Right ventricle myocardium inferior (tissue), 1 donor: ENCODE results near the gene SARNP. TPM values are rescaled to one million over a fixed set of nuclear protein-coding genes. Genes with fewer than 3 reads are reported as not detected.
"Not testable (repeated sequence)": the region's sequence is repeated elsewhere in the genome, so short reads cannot be mapped to it uniquely, and the experiment has no call there.

ENCODE experiments used
- ATAC-seq: fragments of 200-7000 bp; cut with Tn5 transposase; one replicate; pipeline ENCODE4 v1.9.1; 2020; ENCODE audit warnings: mild to moderate bottlenecking, moderate library complexity
- DNase-seq: peaks from one replicate; pipeline ENCODE4 v3.0.0; 2021; ENCODE audit errors: missing footprints
- intact Hi-C: fragments of 100-400 bp; cut with DNase I; formaldehyde crosslinking; loops from one replicate; pipeline ENCODE4 v1.11.0; 2022
- long read RNA-seq: library from polyadenylated mRNA; unstranded; transcript quantifications from one replicate; pipeline ENCODE4 v2.0.0, GENCODE V29; 2021
- total RNA-seq: library from RNA; stranded (reverse); fragmentation: NEBNext Ultra II Directional; extraction: Animal tissue kit (Norgen Biotek cat#: 25700); gene quantifications from one replicate; pipeline ENCODE4 v1.2.1, GENCODE V29; 2021
- donor health status: DM: no; HTN: yes; CAD: no; lungs with severe emphysema.

The SARNP gene
- 50.2 TPM for total RNA-seq
- long read RNA-seq, transcript SARNP-201 (11 exons, 926 nt), result major isoform, 12 of 14 reads
- long read RNA-seq, partial matches to known transcripts, result 1 of 14 reads
- long read RNA-seq, other reads (novel, unspliced or antisense), result 0 of 14 reads

GRCh38 chr12:55817345-55818139 is at the start of gene SARNP, which contains the start of gene ORMDL2:
TSS of gene SARNP (minus strand) at chr12:55817724. CDS start at chr12:55817701, 23 bp downstream.
TSS of gene ORMDL2 (plus strand) at chr12:55818041. CDS start at chr12:55819000, 959 bp downstream.
- DNase-seq (peak; percentile 97), ATAC-seq (peak; percentile 99)
- intact Hi-C loops, result no loop called here

- intact Hi-C loops, DNase-seq, ATAC-seq: not testable (repeated sequence)
These were observed 49.0 kb upstream of the SARNP start for GRCh38 chr12:55866454-55867004.

GRCh38 chr12:55865327-55865726 is 47.8 kb upstream of the SARNP start:
- no peak for DNase-seq
- intact Hi-C loops, result no loop called here
- ATAC-seq, result no peak

DNA sequence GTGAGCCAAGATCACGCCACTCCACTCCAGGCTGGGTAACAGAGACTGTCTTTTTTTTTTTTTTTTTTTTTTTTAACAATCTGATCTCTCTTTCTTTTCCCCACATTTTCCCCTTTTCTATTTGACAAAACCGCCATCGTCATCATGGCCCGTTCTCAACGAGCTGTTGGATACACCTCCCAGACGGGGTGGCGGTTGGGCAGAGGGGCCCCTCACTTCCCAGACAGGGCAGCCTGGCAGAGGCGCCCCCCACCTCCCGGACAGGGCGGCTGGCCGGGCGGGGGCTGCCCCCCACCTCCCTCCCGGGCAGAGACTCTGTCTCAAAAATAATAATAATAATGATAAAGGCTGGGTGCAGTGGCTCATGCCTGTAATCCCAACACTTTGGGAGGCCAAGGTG is 45.4 kb upstream of the SARNP start:
- DNase-seq, ATAC-seq: not testable (repeated sequence)

DNA sequence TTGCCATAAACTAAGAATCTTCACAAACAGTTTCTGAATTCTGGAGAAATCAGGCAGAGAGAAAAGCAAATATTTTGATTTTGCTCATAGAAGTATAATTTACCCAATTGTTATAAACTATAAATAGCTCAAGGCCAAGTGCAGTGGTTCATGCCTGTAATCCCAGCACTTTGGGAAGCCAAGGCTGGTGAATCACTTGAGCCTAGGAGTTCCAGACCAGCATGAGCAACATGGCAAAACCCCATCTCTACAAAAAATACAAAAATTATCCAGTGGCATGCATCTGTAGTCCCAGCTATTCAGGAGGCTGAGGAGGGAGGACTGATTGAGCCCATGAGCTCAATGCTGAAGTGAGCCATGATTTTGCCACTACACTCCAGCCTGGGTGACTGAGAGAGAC is 44.8 kb upstream of the SARNP start:
- DNase-seq, result no peak
- no peak for ATAC-seq
- intact Hi-C loops, result no loop called here

More for the DNA sequence above, 45.4 kb upstream of the SARNP start:
- intact Hi-C loops, result not testable (repeated sequence)

- DNase-seq, result no peak
- intact Hi-C loops, result no loop called here
- no peak for ATAC-seq
These were observed 44.3 kb upstream of the SARNP start for GRCh38 chr12:55861871-55862270.

- intact Hi-C loops, result no loop called here
- DNase-seq, result no peak
- ATAC-seq, result no peak
These were observed 43.9 kb upstream of the SARNP start for GRCh38 chr12:55861396-55861795.

DNA sequence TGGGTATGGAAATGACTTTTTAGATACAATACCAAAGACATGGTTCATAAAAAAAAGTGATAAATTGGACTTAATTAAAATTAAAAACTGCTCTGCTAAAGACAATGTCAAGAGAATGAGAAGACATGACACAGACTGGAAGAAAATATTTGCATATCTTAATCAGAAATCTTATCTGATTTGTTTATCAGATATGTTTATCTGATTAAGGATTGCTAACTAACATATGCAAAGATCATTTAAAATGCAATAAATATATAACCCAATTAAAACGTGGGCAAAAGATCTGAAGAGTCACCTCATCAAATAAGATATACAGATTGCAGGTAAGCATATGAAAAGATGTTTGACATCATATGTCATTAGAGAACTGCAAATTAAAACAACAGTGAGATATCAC is 35.2 kb upstream of the SARNP start:
- ATAC-seq (no peak), DNase-seq (no peak)
- intact Hi-C loops, result no loop called here

DNA sequence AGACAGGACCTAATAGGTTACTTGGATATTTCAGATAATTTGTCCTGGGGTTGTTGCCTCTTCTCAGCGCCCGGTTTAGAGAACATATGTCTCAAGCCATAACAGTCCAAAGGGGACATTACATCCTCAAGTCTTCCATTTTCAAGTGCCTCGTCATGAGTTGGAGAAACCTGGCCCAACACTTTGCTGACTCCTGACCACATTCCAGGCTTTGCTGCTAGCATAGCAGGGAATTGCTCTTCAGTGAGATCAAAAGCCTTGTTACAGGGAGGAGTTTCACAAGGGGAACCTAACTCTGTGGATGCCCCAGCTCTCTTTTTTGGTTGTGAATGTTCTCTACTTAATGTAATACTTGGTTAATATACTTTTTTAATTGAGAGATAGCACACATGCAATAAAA is 33.4 kb upstream of the SARNP start:
- ATAC-seq (no peak), DNase-seq (no peak)
- intact Hi-C loops, result no loop called here

DNA sequence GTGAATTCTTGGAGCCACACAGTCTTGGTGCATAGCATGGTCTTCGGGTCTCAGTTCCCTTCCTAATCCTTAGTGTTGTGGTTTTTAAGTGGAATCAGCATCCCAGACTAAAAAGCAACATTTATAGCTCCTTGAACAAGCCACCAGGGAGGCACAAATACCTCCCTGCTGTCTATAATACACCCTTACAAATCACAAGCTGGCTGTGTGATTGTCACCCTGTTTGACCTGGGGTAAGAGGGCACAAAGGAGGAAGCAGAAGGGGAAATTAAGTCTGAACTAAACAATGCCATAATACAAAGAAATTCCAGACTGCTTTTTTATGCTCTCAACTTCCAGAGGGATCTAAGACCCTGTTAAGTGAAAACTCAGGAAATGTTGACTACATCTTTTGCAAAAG is 32.9 kb upstream of the SARNP start:
- no peak for ATAC-seq
- DNase-seq, result no peak
- intact Hi-C loops, result no loop called here

DNA sequence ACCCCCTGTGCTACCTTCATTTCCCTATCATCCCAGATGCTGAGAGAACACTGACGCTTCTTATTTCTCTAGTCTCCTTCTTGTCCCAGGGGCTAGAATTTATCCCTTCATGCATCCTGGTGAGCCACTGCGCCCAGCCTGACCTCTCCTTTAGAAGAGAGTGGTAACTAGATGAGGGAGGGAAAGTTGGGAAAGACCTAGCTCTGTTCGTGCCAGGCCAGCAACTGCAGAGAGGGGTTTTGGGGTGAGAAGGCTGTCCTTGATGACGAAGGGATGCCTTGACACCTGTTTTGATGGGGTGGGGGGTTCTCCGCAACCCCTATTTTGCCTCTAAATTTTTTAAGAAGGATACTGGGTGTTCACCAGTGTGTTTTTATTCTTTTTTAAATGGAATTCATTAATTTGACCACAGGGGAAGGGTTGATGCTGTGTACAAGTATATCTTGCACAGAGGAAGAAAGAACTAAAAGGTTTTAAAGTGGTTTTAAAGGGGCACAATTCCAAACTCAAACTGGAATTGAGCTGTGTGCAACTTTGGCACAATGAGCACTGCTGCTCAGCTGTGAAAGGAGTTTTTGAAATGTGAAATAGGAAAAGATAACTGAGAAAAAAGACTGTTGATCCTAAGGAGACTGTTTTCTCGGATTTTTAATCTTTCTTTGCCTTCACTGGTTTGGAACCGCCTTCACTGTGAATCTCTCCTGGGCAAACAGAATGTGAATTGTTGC is 32.3 kb upstream of the SARNP start:
- DNase-seq (no peak), ATAC-seq (no peak)
- intact Hi-C loops, result loop anchor here (2.0 kb wide), 1 partner anchor 77 kb away; the partner anchor contains the start of gene PYM1

- intact Hi-C loops, result loop anchor here (2.0 kb wide), 1 partner anchor 79 kb away; the partner anchor contains the start of gene PYM1
- ATAC-seq (peak; percentile 97), DNase-seq (peak; percentile 93)
These were observed 30.2 kb upstream of the SARNP start for GRCh38 chr12:55847603-55848291.

DNA sequence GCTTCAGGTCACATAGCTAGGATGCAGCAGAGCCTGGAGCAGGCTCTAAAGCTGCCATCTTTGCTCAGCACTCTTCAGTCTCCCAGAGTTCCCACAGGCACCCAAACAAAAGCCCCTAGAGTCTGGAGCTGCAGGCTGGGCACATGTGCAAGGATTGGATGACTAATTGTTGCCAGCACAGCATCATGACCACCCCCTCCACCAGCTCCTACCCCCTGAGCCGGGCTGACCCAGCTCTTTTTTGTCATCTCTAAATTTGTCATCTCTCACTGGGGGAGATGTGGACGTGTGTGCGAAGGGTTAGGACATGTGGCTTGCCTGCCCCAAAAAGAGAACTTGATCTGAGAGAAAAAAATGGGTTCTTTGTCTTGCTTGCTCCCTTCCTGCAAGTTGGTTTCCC is 29.5 kb upstream of the SARNP start:
- DNase-seq (no peak), ATAC-seq (no peak)
- intact Hi-C loops, result no loop called here

- ATAC-seq (no peak), DNase-seq (no peak)
- intact Hi-C loops, result no loop called here
These were observed 28.4 kb upstream of the SARNP start for GRCh38 chr12:55845785-55846496.

- intact Hi-C loops, result no loop called here
- DNase-seq (no peak), ATAC-seq (no peak)
These were observed 27.8 kb upstream of the SARNP start for GRCh38 chr12:55845361-55845760.

- ATAC-seq (no peak), DNase-seq (no peak)
- intact Hi-C loops, result no loop called here
These were observed 27.4 kb upstream of the SARNP start for GRCh38 chr12:55844961-55845360.

DNA sequence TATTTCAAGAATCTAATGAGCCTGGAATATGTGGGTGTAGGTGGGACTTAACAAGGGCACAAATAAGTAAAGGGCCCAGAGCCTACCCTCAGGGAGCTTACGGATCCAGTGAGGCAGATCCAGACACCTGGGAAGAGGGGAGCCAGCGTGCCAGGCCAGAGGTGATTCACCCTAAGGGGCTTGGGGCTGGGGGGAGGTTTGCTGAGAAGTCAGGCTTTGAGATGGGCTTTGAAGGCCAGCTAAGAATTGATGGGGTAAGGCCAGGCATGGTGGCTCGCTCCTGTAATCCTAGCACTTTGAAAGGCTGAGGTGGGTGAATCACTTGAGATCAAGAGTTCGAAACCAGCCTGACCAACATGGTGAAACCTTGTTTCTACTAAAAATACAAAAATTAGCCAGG is 25.9 kb upstream of the SARNP start:
- ATAC-seq (no peak), DNase-seq (no peak)
- intact Hi-C loops, result no loop called here

DNA sequence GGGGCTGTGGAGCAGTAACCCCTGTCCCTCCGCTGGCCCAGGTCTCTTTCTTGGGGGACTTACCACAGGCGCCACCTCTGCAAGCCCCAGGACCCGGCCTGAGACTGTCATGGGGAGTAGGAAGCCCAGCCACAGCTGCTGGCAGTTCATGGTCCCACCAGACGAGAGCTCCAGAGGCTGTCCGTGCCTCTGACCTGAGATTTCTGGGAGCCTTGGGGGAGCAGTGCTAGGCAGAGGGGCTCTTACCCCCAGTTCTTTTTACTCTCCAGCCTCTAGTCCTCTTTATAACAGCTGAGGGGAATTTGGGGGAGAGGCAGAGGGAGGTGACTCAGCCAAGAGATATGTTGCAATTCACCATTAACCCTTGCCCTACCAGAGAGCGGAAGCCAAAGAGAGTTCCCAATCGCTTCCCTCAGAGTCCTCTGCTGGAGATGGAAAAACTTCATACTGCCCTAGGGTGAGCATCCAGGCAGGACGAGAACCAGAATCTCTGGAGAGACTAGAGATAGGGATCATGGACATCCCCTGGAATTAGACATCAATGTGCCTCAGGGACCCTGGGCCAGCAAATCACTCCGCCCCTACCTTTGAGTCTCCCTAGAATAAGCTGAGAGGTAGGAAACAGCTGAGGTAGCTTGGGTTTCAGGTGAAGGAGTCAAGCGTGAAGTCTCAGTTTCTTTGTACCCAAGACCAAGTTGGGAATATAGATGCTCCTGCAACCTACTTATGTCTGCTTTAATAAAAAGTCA is 25.3 kb upstream of the SARNP start, which contains the start of gene MMP19:
Gene MMP19 (minus strand): TSS at position 256 of the 749 bp plus-strand sequence. CDS start 106 bp downstream, at position 150.
- no peak for DNase-seq
- ATAC-seq, result peak; percentile 63
- intact Hi-C loops, result no loop called here
